BJ (cell line): ENCODE measurements around the gene TCHHL1. TPM values are rescaled to one million over a fixed set of nuclear protein-coding genes. Genes with fewer than 3 reads are reported as not detected.
"Not testable (repeated sequence)": the region's sequence is repeated elsewhere in the genome, so short reads cannot be mapped to it uniquely, and the experiment has no call there.

ENCODE experiments used
- CTCF ChIA-PET: fragments of 350-600 bp; formaldehyde crosslinking; extraction: SDS; loops from one replicate; lab custom pipeline; 2021; ENCODE audit warnings: antibody characterized with exemption, inconsistent platforms; lab: Yijun Ruan, JAX
- POLR2A ChIA-PET: fragments of 300-600 bp; sonication (Branson Sonifier 250); formaldehyde crosslinking; extraction: SDS; loops from one replicate; lab custom pipeline; 2021; ENCODE audit warnings: antibody characterized with exemption; lab: Charles Lee
- DNase-seq: peaks from one replicate; pipeline ENCODE4 v3.0.0-alpha.2; 2011; ENCODE audit warnings: low read depth
- H3K27me3 ChIP-seq: 2 replicates; pipeline ENCODE4 v1.6.0; 2011; ENCODE audit warnings: low read length; ENCODE audit not compliant: control insufficient read depth, insufficient read depth
- H3K36me3 ChIP-seq: 2 replicates; pipeline ENCODE4 v1.5.1; 2011; ENCODE audit warnings: low read length; ENCODE audit not compliant: control insufficient read depth, insufficient read depth
- H3K4me3 ChIP-seq: 2 replicates; pipeline ENCODE4 v1.5.1; 2011; ENCODE audit warnings: low read depth, mild to moderate bottlenecking, control low read depth, low read length
- polyA plus RNA-seq: library from polyadenylated mRNA; depleted of rRNA; stranded (reverse); fragments of >200 nt; gene quantifications from 2 replicates; pipeline ENCODE4 v1.2.3, GENCODE V29; 2011
- TF ChIP-seq, protein P1 (sequence below): IDR thresholded peaks from 2 replicates; pipeline ENCODE4 v1.5.1; 2011; ENCODE audit warnings: low read depth, mild to moderate bottlenecking, control low read depth, inconsistent platforms, low read length, moderate library complexity; ENCODE audit not compliant: insufficient read depth

The TCHHL1 gene
- polyA plus RNA-seq, 1 experiment = not detected

DNA sequence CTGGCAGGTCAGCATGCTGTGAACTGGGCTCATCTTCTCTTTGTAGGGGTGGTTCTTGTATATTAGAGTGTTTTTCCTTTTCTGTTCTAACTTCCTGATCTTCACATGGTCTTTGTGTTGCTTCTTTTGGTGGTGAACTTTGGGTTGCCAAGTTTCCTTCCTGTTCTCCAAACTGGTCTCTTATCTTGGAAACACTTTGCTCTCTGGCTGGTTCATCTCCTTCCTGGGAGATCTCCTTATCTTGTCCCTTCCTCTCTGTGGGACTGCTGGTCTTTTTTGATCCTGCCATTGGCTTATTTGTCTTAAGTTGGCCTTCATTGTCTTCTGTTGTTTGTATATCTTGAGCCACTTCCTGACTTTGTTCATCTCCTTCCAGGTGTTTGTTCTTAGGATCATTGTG, 2.1 kb downstream of the TCHHL1 start:
- CTCF ChIA-PET = interaction anchor here (0.9 to 1.3 kb wide), 2 partner anchors 15 to 34 kb away, joined by 3 read pairs; no protein-coding TSS in a partner anchor
- no peak for DNase-seq
- Histone ChIP-seq H3K4me3 (no peak overlapping the region), H3K36me3 (no peaks in the 10 kb centered on the region), H3K27me3 (no peaks in the 10 kb centered on the region; the same call in 1 of the 2 replicates)
- POLR2A ChIA-PET = no interaction called here
- TF ChIP-seq, protein P1, sequence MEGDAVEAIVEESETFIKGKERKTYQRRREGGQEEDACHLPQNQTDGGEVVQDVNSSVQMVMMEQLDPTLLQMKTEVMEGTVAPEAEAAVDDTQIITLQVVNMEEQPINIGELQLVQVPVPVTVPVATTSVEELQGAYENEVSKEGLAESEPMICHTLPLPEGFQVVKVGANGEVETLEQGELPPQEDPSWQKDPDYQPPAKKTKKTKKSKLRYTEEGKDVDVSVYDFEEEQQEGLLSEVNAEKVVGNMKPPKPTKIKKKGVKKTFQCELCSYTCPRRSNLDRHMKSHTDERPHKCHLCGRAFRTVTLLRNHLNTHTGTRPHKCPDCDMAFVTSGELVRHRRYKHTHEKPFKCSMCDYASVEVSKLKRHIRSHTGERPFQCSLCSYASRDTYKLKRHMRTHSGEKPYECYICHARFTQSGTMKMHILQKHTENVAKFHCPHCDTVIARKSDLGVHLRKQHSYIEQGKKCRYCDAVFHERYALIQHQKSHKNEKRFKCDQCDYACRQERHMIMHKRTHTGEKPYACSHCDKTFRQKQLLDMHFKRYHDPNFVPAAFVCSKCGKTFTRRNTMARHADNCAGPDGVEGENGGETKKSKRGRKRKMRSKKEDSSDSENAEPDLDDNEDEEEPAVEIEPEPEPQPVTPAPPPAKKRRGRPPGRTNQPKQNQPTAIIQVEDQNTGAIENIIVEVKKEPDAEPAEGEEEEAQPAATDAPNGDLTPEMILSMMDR = no peak

DNA sequence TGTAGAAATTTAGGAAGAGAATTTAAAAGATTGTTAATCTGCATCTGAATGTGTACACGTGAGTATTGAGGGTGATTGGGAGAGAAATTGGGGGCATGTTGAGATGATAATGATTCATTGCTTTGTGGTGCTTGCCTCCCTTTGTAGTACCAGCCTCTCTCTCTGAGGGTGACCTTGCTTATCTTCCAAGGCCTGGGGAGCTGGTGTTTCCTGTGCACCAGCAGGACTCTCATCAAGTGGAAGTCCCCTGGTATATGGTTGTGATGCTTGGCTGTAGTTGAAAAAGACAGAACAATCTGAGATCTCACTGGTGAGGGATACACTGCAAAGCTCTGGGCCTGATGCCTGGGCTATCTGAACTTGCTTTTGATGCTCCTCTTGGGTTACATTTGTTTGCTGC, 4.0 kb downstream of the TCHHL1 start:
- no peak for DNase-seq
- POLR2A ChIA-PET = no interaction called here
- Histone ChIP-seq H3K4me3 (no peak overlapping the region), H3K36me3 (no peaks in the 10 kb centered on the region), H3K27me3 (no peaks in the 10 kb centered on the region; the same call in 1 of the 2 replicates)
- CTCF ChIA-PET = no interaction called here
- TF ChIP-seq, protein P1 = no peak

DNA sequence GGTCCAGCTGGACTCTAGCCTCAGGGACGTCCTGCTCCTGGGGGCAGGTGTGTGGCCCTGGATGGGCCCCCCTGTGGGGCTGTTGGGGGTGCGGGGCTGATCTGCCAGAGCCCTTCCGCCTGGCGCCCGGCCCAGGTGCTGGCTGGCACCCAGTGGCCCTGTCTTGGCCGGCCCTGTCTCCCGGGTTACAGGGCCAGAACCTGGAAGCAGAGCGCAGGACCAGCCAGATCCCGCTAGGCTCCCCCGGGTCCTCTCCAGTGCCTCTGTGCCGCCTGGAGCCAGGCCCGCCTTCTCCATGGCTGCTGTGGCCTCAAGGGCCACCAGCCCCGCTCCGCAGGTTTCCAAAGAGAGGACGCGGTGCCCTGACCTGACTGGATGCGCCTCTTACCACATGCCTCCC, 7.8 kb downstream of the TCHHL1 start:
- H3K36me3 ChIP-seq, H3K27me3 ChIP-seq, H3K4me3 ChIP-seq, CTCF ChIA-PET, POLR2A ChIA-PET, DNase-seq: not testable (repeated sequence)

DNA sequence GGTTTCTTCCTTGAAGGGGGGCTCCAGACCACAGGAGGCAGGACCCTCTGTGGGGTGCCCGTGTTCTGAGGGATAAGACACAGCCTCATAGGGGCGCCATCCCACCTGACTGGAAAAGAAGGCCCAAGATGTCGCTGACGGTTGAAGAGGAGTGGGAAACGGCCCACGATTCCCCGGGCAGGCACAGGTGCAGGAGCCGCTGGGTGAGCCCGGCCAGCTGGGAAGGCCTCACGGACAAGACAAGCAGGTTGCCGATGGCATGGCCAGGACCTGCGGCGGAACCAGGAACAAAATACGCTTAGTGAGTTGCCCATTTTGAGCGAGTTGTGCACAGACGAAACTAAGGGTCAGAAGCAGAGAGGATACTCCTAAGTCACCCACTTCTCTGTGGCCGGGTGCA, 8.4 kb downstream of the TCHHL1 start:
- POLR2A ChIA-PET, H3K4me3 ChIP-seq, DNase-seq, H3K27me3 ChIP-seq, H3K36me3 ChIP-seq: not testable (repeated sequence)
- CTCF ChIA-PET = interaction anchor here (1.2 kb wide), 1 partner anchor 105 kb away, joined by 3 read pairs; no protein-coding TSS in a partner anchor

DNA sequence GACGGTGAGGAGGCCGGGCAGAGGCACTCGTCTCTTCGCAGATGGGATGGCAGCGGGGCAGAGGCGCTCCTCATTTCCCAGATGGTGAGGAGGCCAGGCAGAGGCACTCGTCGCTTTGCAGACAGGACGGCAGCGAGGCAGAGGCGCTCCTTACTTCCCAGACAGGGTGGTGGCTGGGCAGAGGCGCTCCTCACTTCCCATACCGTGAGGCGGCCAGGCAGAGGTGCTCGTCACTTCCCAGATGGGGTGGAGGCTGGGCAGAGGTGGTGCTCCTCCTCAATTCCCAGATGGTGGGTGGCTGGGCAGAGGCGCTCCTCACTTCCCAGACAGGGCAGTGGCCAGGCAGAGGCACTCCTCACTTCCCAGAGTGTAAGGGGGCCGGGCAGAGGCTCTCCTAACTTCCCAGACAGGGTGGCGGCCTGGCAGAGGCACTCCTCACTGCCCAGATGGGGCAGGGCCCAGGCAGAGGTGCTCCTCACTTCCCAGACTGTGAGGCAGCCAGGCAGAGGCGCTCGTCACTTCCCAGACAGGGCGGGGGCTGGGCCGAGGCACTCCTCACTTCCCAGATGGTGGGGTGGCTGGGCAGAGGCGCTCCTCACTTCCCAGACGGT, 9.9 kb downstream of the TCHHL1 start:
- Histone ChIP-seq H3K27me3 (no peaks in the 10 kb centered on the region), H3K36me3 (no peaks in the 10 kb centered on the region), H3K4me3 (no peak overlapping the region)
- ChIA-PET POLR2A (no interaction called here), CTCF (no interaction called here)
- TF ChIP-seq, protein P1 = no peak
- DNase-seq = no peak

DNA sequence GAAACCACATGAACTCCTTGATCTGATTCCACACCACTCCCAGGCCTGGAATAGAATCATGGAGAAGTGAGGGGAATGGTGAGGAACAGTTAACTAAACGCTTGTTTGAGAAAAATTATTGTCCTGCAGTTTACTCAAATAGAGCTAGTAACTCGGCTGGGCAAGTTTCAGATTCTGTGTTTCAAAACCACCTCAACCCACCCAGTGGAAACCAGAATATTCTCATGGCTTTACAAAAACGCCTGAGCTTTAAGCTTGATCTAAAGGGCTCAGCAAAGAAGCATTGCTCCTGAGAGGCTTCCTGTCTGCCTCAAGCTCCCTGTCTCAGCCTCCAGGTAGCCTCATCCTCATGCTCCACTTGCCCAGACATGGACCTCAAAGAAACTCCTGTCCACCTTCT, 16.6 kb downstream of the TCHHL1 start:
- POLR2A ChIA-PET = interaction anchor here (0.6 kb wide), 1 partner anchor 15 kb away, joined by 3 read pairs; no protein-coding TSS in a partner anchor
- peaks cover 2% of the 10 kb centered on the region; the same call in 1 of the 2 replicates for H3K27me3 ChIP-seq
- TF ChIP-seq, protein P1 = no peak
- H3K36me3 ChIP-seq = no peaks in the 10 kb centered on the region
- H3K4me3 ChIP-seq = no peak overlapping the region
- CTCF ChIA-PET = interaction anchor here (1.2 kb wide), 1 partner anchor 15 kb away, joined by 3 read pairs; no protein-coding TSS in a partner anchor
- DNase-seq = no peak
